Measurements from ENCODE around the gene GPC1. TPM values are rescaled to one million over a fixed set of nuclear protein-coding genes. Genes with fewer than 3 reads are reported as not detected.

Gene GPC1
- total and polyA plus RNA-seq, 10 of the 15 experiments (the other 5 are each of a cell fraction or from before 2014, with no cell fraction given), result 0.06 to 0.77 (median 0.23) TPM; not detected in 3

DNA sequence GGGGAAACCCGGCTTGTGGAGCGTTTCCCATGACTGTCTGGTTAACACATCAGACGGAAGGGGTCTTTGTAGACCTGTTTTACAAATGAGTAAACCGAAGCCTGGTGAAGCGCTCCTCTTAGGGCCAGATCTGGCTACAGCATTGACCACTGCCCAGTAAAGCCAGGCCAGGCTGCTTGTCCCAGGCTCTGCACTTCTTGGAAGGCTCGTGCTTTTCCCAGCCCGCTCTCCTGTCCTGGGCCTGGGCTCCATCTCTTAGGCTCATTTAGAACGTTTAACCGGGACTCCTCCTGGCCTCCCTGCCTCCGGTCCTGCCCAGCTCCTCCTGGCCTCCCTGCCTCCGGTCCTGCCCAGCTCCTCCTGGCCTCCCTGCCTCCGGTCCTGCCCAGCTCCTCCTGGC lies 4.8 kb downstream of the GPC1 start (continued):
- TF ChIP-seq, protein P1, sequence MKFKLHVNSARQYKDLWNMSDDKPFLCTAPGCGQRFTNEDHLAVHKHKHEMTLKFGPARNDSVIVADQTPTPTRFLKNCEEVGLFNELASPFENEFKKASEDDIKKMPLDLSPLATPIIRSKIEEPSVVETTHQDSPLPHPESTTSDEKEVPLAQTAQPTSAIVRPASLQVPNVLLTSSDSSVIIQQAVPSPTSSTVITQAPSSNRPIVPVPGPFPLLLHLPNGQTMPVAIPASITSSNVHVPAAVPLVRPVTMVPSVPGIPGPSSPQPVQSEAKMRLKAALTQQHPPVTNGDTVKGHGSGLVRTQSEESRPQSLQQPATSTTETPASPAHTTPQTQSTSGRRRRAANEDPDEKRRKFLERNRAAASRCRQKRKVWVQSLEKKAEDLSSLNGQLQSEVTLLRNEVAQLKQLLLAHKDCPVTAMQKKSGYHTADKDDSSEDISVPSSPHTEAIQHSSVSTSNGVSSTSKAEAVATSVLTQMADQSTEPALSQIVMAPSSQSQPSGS (IDR thresholded peaks at IDR 0.05; ENCODE audit: low read length), result no peak
- TF ChIP-seq ZNF207 (IDR thresholded peaks at IDR 0.05; ENCODE audit: borderline replicate concordance) (no peak), CBX3 (IDR thresholded peaks at IDR 0.05; ENCODE audit: borderline replicate concordance, low read depth) (no peak)

DNA sequence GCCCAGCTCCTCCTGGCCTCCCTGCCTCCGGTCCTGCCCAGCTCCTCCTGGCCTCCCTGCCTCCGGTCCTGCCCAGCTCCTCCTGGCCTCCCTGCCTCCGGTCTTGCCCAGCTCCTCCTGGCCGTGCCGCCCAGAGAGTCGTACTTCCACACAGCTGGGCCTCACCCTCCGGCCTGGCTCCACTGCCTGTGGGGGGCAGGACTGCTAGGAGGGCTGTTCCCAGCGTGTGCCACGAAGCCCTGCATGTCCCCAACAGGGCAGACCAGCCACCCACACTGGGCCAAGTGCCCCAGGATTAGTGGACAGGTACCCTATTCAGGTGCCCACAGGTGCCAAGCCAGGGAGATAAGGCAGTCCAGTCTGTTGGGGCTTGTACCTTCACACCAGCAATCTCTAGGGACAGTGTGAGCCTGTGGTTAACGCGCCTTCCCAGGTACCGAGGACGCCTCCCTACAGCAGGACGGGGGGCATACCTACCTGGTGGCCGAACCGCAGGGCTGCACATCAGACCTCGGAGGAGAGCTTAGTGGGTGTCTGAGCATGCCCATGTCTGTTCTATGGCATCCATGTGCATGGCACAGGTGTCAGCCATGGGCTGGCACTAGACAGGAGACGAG lies 5.3 kb downstream of the GPC1 start:
- ChIA-PET POLR2A (no interaction called here), CTCF (no interaction called here), RAD21 (ENCODE audit: unreplicated experiment) (no interaction called here), SMC1A (ENCODE audit: uncharacterized antibody, unreplicated experiment) (no interaction called here)
- H3K4me2 ChIP-seq (ENCODE audit: control insufficient read depth, insufficient read depth), result no peak overlapping the region
- H3K36me3 ChIP-seq (ENCODE audit: control insufficient read depth in 2 of 2, insufficient read depth in 2 of 2, low read length in 1 of 2), result no peaks in the 10 kb centered on the region
- FAIRE-seq (no peak), ATAC-seq (no peak), DNase-seq (ENCODE audit: low read depth, low spot score) (no peak)
- no peak overlapping the region for H3K9ac ChIP-seq (ENCODE audit: control insufficient read depth, insufficient read depth, low read length)
- in situ Hi-C loops (cut with MboI), result loop anchor here (10.0 kb wide), 1 partner anchor 376 kb away; no protein-coding TSS in a partner anchor
- 36% methylated on average over 17 of the region's 18 CpGs for WGBS (ENCODE audit: insufficient coverage, insufficient replicate concordance, low lambda C conversion rate, missing lambda C conversion rate)
- no TSS peak for BruUV-seq (replicated peaks)
- no peaks in the 10 kb centered on the region for H3K79me2 ChIP-seq (ENCODE audit: control insufficient read depth, insufficient read depth, low read length)
- 0 out of 2 replicates have a peak, but pooled peaks cover 2% of the 10 kb centered on the region for H4K20me1 ChIP-seq (ENCODE audit: control insufficient read depth, insufficient read depth)
- TF ChIP-seq, protein P2, sequence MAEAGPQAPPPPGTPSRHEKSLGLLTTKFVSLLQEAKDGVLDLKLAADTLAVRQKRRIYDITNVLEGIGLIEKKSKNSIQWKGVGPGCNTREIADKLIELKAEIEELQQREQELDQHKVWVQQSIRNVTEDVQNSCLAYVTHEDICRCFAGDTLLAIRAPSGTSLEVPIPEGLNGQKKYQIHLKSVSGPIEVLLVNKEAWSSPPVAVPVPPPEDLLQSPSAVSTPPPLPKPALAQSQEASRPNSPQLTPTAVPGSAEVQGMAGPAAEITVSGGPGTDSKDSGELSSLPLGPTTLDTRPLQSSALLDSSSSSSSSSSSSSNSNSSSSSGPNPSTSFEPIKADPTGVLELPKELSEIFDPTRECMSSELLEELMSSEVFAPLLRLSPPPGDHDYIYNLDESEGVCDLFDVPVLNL (IDR thresholded peaks at IDR 0.05; ENCODE audit: low read depth, low read length), result no peak
- TF ChIP-seq, protein P3, sequence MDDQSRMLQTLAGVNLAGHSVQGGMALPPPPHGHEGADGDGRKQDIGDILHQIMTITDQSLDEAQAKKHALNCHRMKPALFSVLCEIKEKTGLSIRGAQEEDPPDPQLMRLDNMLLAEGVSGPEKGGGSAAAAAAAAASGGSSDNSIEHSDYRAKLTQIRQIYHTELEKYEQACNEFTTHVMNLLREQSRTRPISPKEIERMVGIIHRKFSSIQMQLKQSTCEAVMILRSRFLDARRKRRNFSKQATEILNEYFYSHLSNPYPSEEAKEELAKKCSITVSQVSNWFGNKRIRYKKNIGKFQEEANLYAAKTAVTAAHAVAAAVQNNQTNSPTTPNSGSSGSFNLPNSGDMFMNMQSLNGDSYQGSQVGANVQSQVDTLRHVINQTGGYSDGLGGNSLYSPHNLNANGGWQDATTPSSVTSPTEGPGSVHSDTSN (IDR thresholded peaks at IDR 0.05; ENCODE audit: insufficient replicate concordance, low read depth, low read length), result no peak
- TF ChIP-seq TCF7 (IDR thresholded peaks at IDR 0.05; ENCODE audit: borderline replicate concordance) (no peak), ZSCAN29 (IDR thresholded peaks at IDR 0.05) (no peak), BMI1 (IDR thresholded peaks at IDR 0.05; ENCODE audit: borderline replicate concordance) (no peak)
- H3K27ac ChIP-seq (ENCODE audit: control insufficient read depth, insufficient read depth), result no peak overlapping the region
- intact Hi-C loops (cut with micrococcal nuclease; ENCODE audit: unreplicated experiment), result no loop called here
- peaks cover 7 to 13% of the 10 kb centered on the region in 2 experiments; a peak in 3 of 4 replicates for H3K27me3 ChIP-seq (replicated peaks in 1 of 2; ENCODE audit: control insufficient read depth in 2 of 2, insufficient read depth in 2 of 2, low read length in 1 of 2)
- H3K4me1 ChIP-seq (ENCODE audit: control insufficient read depth, insufficient read depth, low read length), result no peaks in the 10 kb centered on the region
- no peak overlapping the region for H3K4me3 ChIP-seq
- H3K9me3 ChIP-seq (replicated peaks; ENCODE audit: control insufficient read depth, insufficient read depth, low read length), result no peaks in the 10 kb centered on the region
- no peak overlapping the region for H2AFZ ChIP-seq (ENCODE audit: control insufficient read depth, low read depth, low read length)
